Lower lobe of right lung (tissue), 2 donors: Measurements from ENCODE around the gene PCDH8. TPM values are rescaled to one million over a fixed set of nuclear protein-coding genes. Genes with fewer than 3 reads are reported as not detected.

Experiments used
- ATAC-seq, 2 donors: fragments of 200-7000 bp; cut with Tn5 transposase; one replicate each; pipeline ENCODE4 v1.9.1; 2020 to 2022; ENCODE audit warnings: mild to moderate bottlenecking in 2 of 2, moderate library complexity in 2 of 2
- DNase-seq: peaks from one replicate; pipeline ENCODE4 v3.0.0-alpha.2; 2020
- H3K27ac ChIP-seq: fragments of 200-600 bp; one replicate; pipeline ENCODE4 v1.8.0; 2022
- H3K27me3 ChIP-seq: fragments of 200-600 bp; one replicate; pipeline ENCODE4 v1.8.0; 2022; ENCODE audit warnings: low read depth
- H3K36me3 ChIP-seq: fragments of 200-600 bp; one replicate; pipeline ENCODE4 v1.8.0; 2022; ENCODE audit warnings: mild to moderate bottlenecking
- H3K4me1 ChIP-seq: fragments of 200-600 bp; one replicate; pipeline ENCODE4 v1.8.0; 2022
- H3K4me3 ChIP-seq: fragments of 200-600 bp; one replicate; pipeline ENCODE4 v1.8.0; 2022; ENCODE audit warnings: mild to moderate bottlenecking
- H3K9me3 ChIP-seq: fragments of 200-600 bp; one replicate; pipeline ENCODE4 v1.8.0; 2022
- CTCF ChIP-seq: fragments of 200-600 bp; IDR thresholded peaks from one replicate; pipeline ENCODE4 v1.8.0; 2022; ENCODE audit warnings: antibody characterized with exemption, mild to moderate bottlenecking
- intact Hi-C: fragments of 100-400 bp; cut with DNase I; formaldehyde crosslinking; loops from one replicate; pipeline ENCODE4 v1.11.0; 2022
- total RNA-seq: library from RNA; stranded (reverse); fragmentation: NEBNext Ultra II Directional; extraction: Animal tissue kit (Norgen Biotek cat#: 25700); gene quantifications from one replicate; pipeline ENCODE4 v1.2.1, GENCODE V29; 2021
- donor health status: DM: no; HTN: yes; CAD: no; lungs with severe emphysema.

PCDH8 gene
- total RNA-seq, 1 donor from 2014 or later: not detected

- TF ChIP-seq CTCF: no peak
- Histone ChIP-seq H3K27me3 (peaks cover 5% of the 10 kb centered on the region), H3K36me3 (no peaks in the 10 kb centered on the region), H3K4me3 (no peak overlapping the region), H3K27ac (no peak overlapping the region), H3K4me1 (no peaks in the 10 kb centered on the region), H3K9me3 (peaks cover 9% of the 10 kb centered on the region)
- intact Hi-C loops: no loop called here
- DNase-seq: no peak
- no peak for ATAC-seq
Measured at GRCh38 chr13:52879950-52880741, 31.7 kb upstream of the PCDH8 start.

- peaks cover 20% of the 10 kb centered on the region for H3K9me3 ChIP-seq
- no peak for ATAC-seq
- H3K4me3 ChIP-seq: no peak overlapping the region
- H3K4me1 ChIP-seq: no peaks in the 10 kb centered on the region
- DNase-seq: no peak
- no peak for TF ChIP-seq CTCF
- intact Hi-C loops: no loop called here
- H3K27ac ChIP-seq: no peak overlapping the region
- H3K27me3 ChIP-seq: peaks cover 5% of the 10 kb centered on the region
- H3K36me3 ChIP-seq: no peaks in the 10 kb centered on the region
Measured at GRCh38 chr13:52878831-52879230, 30.4 kb upstream of the PCDH8 start.

GRCh38 chr13:52870143-52870542 is 21.7 kb upstream of the PCDH8 start:
- ATAC-seq: no peak
- intact Hi-C loops: no loop called here

GRCh38 chr13:52869621-52870020 is 21.2 kb upstream of the PCDH8 start:
- TF ChIP-seq CTCF: no peak
- Histone ChIP-seq H3K27ac (no peak overlapping the region), H3K4me1 (no peaks in the 10 kb centered on the region), H3K36me3 (no peaks in the 10 kb centered on the region), H3K4me3 (no peak overlapping the region), H3K9me3 (peaks cover 6% of the 10 kb centered on the region), H3K27me3 (no peaks in the 10 kb centered on the region)
- intact Hi-C loops: no loop called here
- DNase-seq: no peak
- no peak for ATAC-seq

More at GRCh38 chr13:52870143-52870542, 21.7 kb upstream of the PCDH8 start:
- Histone ChIP-seq H3K36me3 (no peaks in the 10 kb centered on the region), H3K27me3 (no peaks in the 10 kb centered on the region), H3K9me3 (peaks cover 11% of the 10 kb centered on the region), H3K4me3 (no peak overlapping the region), H3K4me1 (no peaks in the 10 kb centered on the region), H3K27ac (no peak overlapping the region)
- no peak for DNase-seq
- TF ChIP-seq CTCF: no peak

- H3K27me3 ChIP-seq: no peaks in the 10 kb centered on the region
- H3K9me3 ChIP-seq: peaks cover under 1% of the 10 kb centered on the region
- TF ChIP-seq CTCF: no peak
- no peaks in the 10 kb centered on the region for H3K36me3 ChIP-seq
- no peak overlapping the region for H3K27ac ChIP-seq
- DNase-seq (no peak), ATAC-seq (no peak)
- no peaks in the 10 kb centered on the region for H3K4me1 ChIP-seq
- no peak overlapping the region for H3K4me3 ChIP-seq
- intact Hi-C loops: no loop called here
Measured at GRCh38 chr13:52869050-52869449, 20.6 kb upstream of the PCDH8 start.
